WI38 (cell line): ENCODE measurements around the gene SCAF1.

Source experiments
- H3K4me3 ChIP-seq: 2 replicates; pipeline ENCODE4 v1.5.1; 2011; ENCODE audit warnings: low read depth, mild to moderate bottlenecking, control low read depth, low read length
- CTCF ChIP-seq: IDR thresholded peaks from 2 replicates; pipeline ENCODE4 v1.5.1; 2012; ENCODE audit warnings: low read depth, mild to moderate bottlenecking, control low read depth, low read length

Gene SCAF1

GRCh38 chr19:49672131-49672919 is 30.3 kb downstream of the SCAF1 start:
- no peak overlapping the region for H3K4me3 ChIP-seq
- TF ChIP-seq CTCF, result peak; percentile 71

DNA sequence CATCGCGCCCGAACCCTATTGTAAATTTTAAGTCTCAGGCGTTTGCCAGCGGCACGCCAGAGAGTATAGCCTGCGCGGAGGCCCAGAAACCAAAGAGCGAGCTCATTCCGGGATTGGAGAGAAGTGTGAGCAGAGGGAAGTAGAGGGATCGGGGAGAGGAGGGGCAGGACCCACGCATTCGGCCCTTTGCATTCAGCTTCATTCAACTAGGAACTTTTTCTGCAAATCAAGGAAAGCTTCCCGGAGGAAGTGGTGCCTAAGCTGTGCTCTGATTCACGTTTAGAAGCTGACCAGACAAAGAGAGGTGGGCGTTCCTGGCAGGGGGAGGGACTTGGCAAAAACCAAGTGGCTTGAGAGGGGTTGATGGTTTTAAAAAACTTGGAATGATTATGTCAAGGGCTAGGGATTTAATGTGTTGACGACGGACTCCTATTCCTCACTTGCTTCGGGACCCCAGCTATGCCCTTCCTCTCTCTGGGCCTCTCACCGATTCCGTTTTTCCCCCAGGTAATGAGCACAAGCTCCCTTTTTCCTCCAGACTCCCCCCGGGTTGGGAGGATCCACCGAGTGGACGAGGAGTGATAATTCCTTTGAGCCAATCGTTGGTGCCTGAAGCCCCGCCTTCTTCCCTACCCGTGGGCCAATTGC is 34.3 kb downstream of the SCAF1 start:
- TF ChIP-seq CTCF, result no peak
- H3K4me3 ChIP-seq, result peak overlapping the region; percentile 51

GRCh38 chr19:49676784-49677230 is 34.8 kb downstream of the SCAF1 start:
- no peak for TF ChIP-seq CTCF
- peak overlapping the region; percentile 100 for H3K4me3 ChIP-seq

DNA sequence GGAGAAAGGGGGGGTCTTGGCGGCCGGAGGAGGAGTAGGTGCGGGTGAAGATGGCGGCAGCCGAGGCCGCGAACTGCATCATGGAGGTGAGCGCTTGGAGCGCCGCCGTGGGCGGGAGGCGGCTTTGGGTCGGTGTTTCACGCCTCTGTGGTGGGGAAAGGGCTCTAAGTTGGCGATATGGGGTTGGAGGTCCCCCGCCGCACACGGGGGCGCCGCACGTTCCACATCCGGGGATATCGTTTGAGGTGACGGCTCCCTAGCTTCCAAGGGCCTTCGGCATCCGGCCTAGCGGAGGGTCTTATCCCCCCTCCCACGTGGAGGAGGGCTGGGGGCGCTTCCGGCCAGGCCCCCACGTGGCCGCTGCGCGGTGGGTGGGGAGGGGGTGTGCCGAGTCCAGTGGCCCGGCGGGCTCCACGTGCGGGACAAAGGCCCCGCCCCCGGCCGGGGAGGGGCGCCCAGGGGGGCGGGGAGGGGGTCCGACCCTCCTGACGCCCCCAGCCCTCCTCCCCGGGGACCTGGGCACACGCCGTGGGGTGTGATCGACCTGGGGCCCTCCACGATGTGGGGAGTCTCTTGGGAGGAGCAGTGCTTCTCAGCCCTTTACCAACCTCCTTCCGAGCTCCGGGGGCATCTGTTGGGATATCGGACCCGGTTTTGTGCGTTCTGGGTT is 35.4 kb downstream of the SCAF1 start, which contains the start of gene PRMT1:
Gene PRMT1, plus strand, starts transcription at position 41 of the 670 bp plus-strand sequence. Its CDS starts 10 bp downstream, at position 51.
- TF ChIP-seq CTCF, result no peak
- H3K4me3 ChIP-seq, result peak within 1 kb of the TSS; percentile 100

DNA sequence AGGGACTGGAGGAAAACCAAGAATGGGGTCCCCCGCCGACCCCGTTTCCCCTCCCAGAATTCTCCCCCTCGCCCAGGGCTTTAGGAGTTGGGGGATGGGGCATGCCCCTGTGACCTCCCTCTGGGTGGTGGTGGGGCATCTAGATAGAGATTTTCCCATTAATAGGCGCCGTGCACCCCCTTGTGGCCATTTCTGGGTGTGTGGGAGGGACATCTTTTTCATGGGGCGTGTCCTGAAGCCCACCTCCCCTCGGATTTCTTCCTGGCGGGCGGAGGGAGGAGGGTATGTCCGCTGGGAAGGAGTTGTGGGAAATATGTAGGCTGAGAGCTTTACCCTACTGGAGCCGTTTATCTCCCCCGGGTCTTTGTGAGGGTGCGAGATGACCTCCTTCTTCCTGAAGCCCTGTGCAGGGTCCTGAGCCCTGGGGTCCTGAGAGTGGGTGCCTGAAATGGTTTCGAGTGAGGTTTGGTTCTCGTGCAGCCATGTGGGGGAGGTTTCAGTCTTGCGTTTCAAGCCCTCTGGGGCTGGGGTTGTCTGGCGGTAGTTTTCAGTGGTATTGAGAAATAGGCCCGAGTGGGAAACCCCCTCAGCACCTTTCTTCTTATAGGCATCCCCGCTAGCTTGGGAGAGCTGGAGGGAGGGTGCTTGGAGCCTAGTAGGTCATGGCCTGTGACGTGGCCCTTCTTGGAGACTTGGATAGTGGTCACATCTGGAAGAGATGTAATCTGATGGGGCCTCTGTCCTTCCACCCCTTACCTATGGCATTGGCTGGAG is 36.1 kb downstream of the SCAF1 start:
- peak overlapping the region; percentile 100 for H3K4me3 ChIP-seq
- TF ChIP-seq CTCF, result peak; percentile 61

DNA sequence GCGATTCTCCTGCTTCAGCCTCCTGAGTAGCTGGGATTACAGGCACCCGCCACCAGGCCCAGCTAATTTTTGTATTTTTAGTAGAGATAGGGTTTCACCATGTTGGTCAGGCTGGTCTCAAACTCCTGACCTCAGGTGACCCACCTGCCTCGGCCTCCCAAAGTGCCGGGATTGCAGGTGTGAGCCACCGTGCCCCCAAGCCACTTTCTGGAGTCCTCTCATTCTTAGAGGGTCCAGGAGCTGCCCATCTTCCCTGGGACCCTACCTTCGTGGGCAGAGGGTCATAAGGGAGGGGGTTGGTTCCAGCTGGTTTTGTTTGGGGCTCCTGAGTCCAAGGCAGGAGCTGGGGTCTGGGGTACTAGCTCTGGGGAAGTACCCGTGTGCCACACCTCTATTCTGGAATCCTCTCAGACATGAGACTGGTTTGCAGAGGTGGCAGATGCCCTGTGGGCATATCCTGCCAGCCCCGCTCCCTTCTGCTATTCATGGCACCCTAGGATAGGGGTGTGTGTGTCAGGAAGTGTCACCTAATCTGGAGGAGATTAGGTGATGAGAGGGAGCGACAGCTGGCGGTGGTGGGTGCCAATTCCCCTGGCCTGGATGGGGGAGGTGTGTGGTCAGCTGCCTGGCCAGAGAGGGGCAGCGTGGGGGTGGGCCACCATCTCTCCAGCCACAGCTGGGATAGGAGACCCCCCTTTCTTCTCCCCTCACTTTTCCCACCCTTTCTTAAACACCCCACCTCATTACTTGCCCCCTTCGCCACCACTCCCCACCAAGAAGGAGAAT is 37.2 kb downstream of the SCAF1 start:
- no peak for TF ChIP-seq CTCF
- H3K4me3 ChIP-seq, result no peak overlapping the region
